ENCODE measurements around the gene SLBP.

The SLBP gene

DNA sequence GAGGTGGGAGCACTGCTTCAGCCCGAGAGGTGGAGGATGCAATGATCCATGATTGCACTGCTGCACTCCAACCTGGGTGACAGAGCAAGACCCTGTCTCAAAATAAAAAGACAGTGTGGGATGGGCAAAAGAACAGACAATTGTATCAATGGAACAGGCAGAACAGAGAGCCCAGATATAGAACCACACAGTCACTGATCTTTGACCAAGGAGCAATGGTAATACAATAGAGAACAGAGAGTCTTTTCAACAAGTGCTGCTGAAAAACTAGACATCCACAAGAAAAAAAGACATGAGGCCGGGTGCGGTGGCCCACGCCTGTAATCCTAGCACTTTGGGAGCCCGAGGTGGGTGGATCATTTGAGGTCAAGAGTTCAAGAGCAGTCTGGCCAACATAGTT lies 33.9 kb downstream of the SLBP start:
- Histone ChIP-seq H3K79me2 (ENCODE audit: low read length) (no peaks in the 10 kb centered on the region), H3K27me3 (ENCODE audit: low read depth, low read length) (no peaks in the 10 kb centered on the region), H3K36me3 (replicated peaks; ENCODE audit: low read depth, low read length) (no peaks in the 10 kb centered on the region), H3K4me1 (ENCODE audit: low read length) (no peaks in the 10 kb centered on the region), H3K9me3 (ENCODE audit: insufficient read depth, low read length) (no peaks in the 10 kb centered on the region), H2AFZ (ENCODE audit: low read depth, low read length) (no peak overlapping the region), H3K27ac (ENCODE audit: low read length) (no peak overlapping the region), H3K4me2 (ENCODE audit: low read length) (no peak overlapping the region), H3K9ac (ENCODE audit: low read length) (no peak overlapping the region), H3K4me3 (ENCODE audit: low read length) (no peak overlapping the region), H4K20me1 (ENCODE audit: insufficient read depth, low read length) (no peaks in the 10 kb centered on the region)
- TF ChIP-seq EZH2phosphoT487 (IDR thresholded peaks at IDR 0.05; ENCODE audit: low read depth) = no peak
- TF ChIP-seq, protein P1, sequence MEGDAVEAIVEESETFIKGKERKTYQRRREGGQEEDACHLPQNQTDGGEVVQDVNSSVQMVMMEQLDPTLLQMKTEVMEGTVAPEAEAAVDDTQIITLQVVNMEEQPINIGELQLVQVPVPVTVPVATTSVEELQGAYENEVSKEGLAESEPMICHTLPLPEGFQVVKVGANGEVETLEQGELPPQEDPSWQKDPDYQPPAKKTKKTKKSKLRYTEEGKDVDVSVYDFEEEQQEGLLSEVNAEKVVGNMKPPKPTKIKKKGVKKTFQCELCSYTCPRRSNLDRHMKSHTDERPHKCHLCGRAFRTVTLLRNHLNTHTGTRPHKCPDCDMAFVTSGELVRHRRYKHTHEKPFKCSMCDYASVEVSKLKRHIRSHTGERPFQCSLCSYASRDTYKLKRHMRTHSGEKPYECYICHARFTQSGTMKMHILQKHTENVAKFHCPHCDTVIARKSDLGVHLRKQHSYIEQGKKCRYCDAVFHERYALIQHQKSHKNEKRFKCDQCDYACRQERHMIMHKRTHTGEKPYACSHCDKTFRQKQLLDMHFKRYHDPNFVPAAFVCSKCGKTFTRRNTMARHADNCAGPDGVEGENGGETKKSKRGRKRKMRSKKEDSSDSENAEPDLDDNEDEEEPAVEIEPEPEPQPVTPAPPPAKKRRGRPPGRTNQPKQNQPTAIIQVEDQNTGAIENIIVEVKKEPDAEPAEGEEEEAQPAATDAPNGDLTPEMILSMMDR (IDR thresholded peaks at IDR 0.05; ENCODE audit: low read depth, low read length) = no peak

- H3K79me2 ChIP-seq (ENCODE audit: low read length) = no peaks in the 10 kb centered on the region
- TF ChIP-seq, protein P1 (IDR thresholded peaks at IDR 0.05; ENCODE audit: low read depth, low read length) = no peak
- TF ChIP-seq EZH2phosphoT487 (IDR thresholded peaks at IDR 0.05; ENCODE audit: low read depth) = no peak
- H3K27ac ChIP-seq (ENCODE audit: low read length) = no peak overlapping the region
- H3K4me3 ChIP-seq (ENCODE audit: low read length) = no peak overlapping the region
- H4K20me1 ChIP-seq (ENCODE audit: insufficient read depth, low read length) = no peaks in the 10 kb centered on the region
- no peaks in the 10 kb centered on the region for H3K9me3 ChIP-seq (ENCODE audit: insufficient read depth, low read length)
- H3K27me3 ChIP-seq (ENCODE audit: low read depth, low read length) = no peaks in the 10 kb centered on the region
- no peak overlapping the region for H3K4me2 ChIP-seq (ENCODE audit: low read length)
- no peak overlapping the region for H3K9ac ChIP-seq (ENCODE audit: low read length)
- no peaks in the 10 kb centered on the region for H3K36me3 ChIP-seq (replicated peaks; ENCODE audit: low read depth, low read length)
- H3K4me1 ChIP-seq (ENCODE audit: low read length) = no peaks in the 10 kb centered on the region
- H2AFZ ChIP-seq (ENCODE audit: low read depth, low read length) = no peak overlapping the region
These were observed 35.3 kb downstream of the SLBP start for GRCh38 chr4:1676605-1677525.

- H3K27ac ChIP-seq (ENCODE audit: low read length) = no peak overlapping the region
- no peak overlapping the region for H3K9ac ChIP-seq (ENCODE audit: low read length)
- no peaks in the 10 kb centered on the region for H3K79me2 ChIP-seq (ENCODE audit: low read length)
- H3K4me2 ChIP-seq (ENCODE audit: low read length) = no peak overlapping the region
- no peaks in the 10 kb centered on the region for H3K9me3 ChIP-seq (ENCODE audit: insufficient read depth, low read length)
- H3K4me3 ChIP-seq (ENCODE audit: low read length) = no peak overlapping the region
- no peak overlapping the region for H2AFZ ChIP-seq (ENCODE audit: low read depth, low read length)
- no peaks in the 10 kb centered on the region for H3K36me3 ChIP-seq (replicated peaks; ENCODE audit: low read depth, low read length)
- no peaks in the 10 kb centered on the region for H3K27me3 ChIP-seq (ENCODE audit: low read depth, low read length)
- TF ChIP-seq EZH2phosphoT487 (IDR thresholded peaks at IDR 0.05; ENCODE audit: low read depth) = no peak
- no peaks in the 10 kb centered on the region for H4K20me1 ChIP-seq (ENCODE audit: insufficient read depth, low read length)
- H3K4me1 ChIP-seq (ENCODE audit: low read length) = no peaks in the 10 kb centered on the region
These were observed 36.3 kb downstream of the SLBP start for GRCh38 chr4:1675802-1676137.

DNA sequence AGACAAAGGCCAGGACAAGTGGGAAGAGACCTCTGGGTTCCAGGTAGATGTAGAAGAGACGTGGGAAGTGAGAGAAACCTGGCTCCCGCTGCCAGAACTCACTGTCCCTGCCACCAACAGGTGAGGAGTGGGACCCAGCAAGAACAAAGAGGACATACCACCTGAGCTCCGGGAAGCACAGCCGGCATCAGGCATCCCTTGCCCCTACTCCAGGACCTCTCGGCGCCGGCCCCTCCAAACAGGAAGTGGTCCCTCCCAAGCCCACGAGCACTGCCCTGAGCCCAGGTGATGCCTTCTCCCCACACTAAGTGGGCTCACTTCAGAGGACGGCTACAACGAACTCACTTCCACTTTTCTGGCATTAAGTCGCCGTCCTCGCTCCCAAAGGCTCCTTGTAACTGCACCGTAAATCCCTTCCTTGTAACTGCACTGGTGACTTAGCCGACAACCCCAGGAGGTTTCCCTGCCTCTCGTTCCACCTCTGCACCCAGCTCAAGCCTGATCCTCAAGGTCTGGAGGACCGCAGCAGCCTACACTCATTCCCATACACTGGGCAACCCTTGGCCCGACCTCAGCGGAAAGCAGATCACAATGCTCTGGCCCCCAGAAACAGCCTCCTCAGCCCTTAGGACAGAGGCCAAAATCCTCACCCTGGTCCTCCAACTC lies 36.9 kb downstream of the SLBP start:
- no peaks in the 10 kb centered on the region for H3K36me3 ChIP-seq (replicated peaks; ENCODE audit: low read depth, low read length)
- no peak overlapping the region for H3K4me2 ChIP-seq (ENCODE audit: low read length)
- H2AFZ ChIP-seq (ENCODE audit: low read depth, low read length) = no peak overlapping the region
- no peak overlapping the region for H3K27ac ChIP-seq (ENCODE audit: low read length)
- H3K4me1 ChIP-seq (ENCODE audit: low read length) = no peaks in the 10 kb centered on the region
- no peak overlapping the region for H3K4me3 ChIP-seq (ENCODE audit: low read length)
- H3K79me2 ChIP-seq (ENCODE audit: low read length) = no peaks in the 10 kb centered on the region
- no peaks in the 10 kb centered on the region for H3K9me3 ChIP-seq (ENCODE audit: insufficient read depth, low read length)
- H3K9ac ChIP-seq (ENCODE audit: low read length) = no peak overlapping the region
- no peaks in the 10 kb centered on the region for H4K20me1 ChIP-seq (ENCODE audit: insufficient read depth, low read length)
- H3K27me3 ChIP-seq (ENCODE audit: low read depth, low read length) = no peaks in the 10 kb centered on the region
- TF ChIP-seq, protein P1 (IDR thresholded peaks at IDR 0.05; ENCODE audit: low read depth, low read length) = no peak
- TF ChIP-seq EZH2phosphoT487 (IDR thresholded peaks at IDR 0.05; ENCODE audit: low read depth) = no peak

Measured in OCI-LY3 (cell line).